GM18861 (cell line): ENCODE results near the gene SPTLC3.
A peak's percentile ranks its signal among the peaks of the same experiment; 100 is the strongest.

Experiments
- ATAC-seq: cut with Tn5 transposase; IDR thresholded peaks from one replicate; pipeline ENCODE4 v1.9.1; 2021; ENCODE audit not compliant: unreplicated experiment

SPTLC3 gene

DNA sequence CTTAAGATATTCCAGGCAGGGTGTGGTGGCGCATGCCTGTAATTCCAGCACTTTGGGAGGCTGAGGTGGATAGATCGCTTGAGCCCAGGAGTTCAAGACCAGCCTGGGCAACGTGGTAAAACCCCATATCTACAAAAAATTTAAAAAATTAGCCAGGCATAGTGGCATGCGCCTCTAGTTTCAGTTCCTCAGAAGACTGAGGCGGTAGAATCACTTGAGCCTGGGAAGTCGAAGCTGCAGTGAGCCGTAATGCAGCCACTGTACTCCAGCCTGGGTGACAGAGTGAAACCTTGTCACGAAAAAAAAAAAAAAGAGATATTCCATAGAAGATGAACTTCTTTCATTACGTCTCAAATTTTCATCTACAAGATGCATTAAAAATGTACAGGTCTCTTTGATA lies 165.6 kb downstream of the SPTLC3 start:
- peak; percentile 90 for ATAC-seq

DNA sequence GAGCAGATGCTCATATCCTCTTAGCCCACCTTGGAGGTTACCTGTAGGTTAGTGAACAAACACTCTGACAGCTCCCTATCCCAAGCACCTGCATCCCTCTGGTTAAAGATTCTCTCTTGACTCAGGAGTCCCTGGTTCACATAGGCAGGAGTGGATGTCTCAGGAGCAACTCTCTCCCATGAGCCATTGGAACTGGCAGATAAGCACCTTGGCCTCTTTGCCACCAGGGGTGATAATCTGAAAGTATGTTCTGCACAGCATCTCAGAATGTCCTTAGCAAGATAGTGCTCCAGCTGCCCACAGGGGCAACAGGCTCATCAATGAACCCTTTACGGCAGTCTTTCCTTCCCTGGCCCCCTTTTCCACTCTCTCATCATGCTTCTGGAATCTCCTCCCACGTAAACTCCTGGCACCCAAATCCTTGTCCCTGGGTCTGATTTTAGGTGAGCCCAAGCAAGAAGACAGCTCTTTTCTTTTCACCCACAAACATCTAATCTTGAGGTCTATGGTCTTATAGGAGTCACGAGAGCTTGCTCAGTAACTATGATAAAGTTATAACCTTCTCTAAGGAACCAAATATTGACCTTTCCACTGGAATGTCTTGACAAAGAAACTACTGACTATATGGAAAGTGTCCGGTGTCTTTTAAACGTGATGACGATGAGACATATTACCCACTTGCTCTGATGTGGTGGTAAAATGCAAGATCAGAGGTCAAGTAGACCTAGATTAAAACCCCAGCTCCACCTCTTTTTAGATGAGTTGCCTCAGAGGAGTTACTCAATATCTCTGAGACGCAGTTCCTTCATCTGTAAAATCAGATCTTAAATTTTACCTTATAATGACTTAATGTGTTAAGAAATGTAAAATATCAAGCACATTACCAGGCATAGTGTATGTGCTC lies 172.5 kb downstream of the SPTLC3 start:
- no peak for ATAC-seq

- no peak for ATAC-seq
Observed at GRCh38 chr20:13183005-13183404, 174.2 kb downstream of the SPTLC3 start.

GRCh38 chr20:13186043-13186774 lies 177.4 kb downstream of the SPTLC3 start:
- ATAC-seq: no peak

DNA sequence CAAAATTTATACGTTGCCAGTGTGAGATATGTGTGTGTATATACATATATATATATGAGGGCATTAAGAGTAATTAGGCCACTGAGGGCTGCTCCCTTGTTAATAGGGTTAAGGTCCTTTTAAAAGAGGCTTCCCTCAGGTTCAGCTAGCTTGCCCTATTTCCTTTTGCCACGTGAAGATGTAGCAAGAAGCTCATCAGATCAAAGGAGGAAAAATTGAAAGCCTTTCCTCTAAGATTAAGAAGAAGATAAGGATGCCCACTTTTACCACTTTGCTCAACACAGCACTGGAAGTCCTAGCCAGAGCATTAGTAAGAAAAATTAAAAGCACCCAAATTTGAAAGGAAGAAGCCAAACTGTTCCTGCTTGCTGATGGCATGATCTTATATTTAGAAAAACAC lies 179.1 kb downstream of the SPTLC3 start:
- ATAC-seq: no peak

- no peak for ATAC-seq
Observed at GRCh38 chr20:13199279-13199678, 190.5 kb downstream of the SPTLC3 start.

DNA sequence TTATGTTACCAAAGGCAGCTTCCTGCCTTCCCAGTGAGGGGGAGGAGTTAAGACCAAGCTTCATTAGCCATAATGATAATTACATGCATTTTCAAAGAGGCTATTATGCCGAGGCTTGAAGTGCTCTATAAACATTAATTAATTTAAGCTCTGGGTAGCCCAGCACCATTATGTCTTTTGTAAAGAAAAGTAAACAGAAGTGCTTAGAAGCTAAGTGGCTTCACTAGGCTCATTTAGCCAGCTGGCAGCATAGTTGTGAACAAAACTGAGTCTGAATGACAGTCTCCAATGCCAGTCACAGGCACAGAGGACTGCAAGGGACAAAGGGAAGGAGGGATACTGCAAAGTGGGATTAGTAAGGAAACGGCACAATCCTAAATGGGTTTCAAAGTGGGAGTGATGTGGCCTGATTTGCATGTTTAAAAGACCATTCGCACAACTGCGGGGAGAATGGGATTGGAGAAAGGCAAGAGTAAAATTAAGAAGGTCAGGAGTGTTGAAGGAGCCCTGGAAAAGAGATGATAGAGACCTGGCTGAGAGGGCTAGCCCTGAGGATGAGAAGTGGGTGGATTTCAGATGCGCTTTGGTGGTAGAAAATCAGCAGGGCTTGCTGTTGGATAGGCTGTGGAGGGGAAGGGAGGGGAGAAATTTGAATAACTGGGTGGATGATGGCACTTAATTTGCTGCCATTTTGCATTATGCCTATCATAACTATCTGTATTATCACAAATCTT lies 192.2 kb downstream of the SPTLC3 start:
- no peak for ATAC-seq

DNA sequence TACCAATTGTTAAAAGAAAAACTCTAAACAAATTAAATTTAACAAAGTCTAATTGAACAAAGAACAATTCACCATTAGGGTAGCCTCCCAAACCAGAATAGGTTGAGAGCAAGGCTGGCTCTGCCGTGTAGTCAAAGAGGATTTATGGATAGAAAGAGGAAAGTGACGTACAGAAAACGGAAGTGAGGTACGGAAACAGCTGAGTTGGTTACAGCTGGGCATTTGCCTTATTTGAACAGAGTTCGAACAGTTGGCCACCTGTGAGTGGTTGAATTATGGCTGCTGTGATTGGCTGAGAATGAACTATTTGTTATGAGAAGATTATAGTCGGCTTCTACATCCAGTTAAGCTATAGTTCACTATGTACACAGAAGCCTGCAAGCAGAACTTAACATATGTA lies 193.8 kb downstream of the SPTLC3 start:
- ATAC-seq: no peak

DNA sequence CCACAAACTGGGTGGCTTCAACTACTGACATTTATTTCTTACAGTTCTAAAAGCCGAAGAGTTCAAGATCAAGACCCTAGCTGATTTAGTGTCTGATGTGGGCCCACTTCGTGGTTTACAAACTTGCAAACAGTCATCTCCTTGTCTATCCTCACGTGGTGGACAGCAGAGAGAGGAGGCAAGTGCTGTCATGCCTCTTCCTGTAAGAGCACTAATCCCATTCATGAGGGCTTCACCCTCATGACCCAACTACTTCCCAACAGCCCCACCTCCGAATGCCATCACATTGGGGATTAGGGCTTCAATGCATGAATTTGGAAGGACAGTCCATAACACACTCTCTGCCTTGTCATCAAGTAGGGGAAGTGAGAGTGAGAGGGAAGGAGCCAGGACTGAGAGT lies 196.7 kb downstream of the SPTLC3 start:
- ATAC-seq: no peak

- ATAC-seq: no peak
Observed at GRCh38 chr20:13205848-13206434, 197.2 kb downstream of the SPTLC3 start.

DNA sequence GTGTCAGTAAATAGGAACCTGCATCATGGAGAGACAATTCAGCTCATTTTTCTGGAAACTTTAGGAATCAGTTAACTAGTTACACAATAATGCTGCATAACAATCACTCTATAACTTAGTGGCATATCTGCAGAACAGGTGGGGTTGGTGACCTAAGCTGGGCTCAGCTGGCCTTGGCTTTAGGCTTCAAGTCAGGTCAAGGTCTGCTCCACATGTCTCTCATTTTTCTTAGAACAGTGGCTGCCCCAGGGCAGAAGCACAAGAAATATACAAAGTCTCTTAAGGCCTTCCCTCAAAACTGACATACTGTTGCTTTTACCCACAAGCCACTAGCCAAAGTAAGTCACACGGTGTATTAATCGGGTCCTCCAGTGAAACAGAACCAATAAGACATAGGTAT lies 198.2 kb downstream of the SPTLC3 start:
- ATAC-seq: no peak

- no peak for ATAC-seq
Observed at GRCh38 chr20:13211956-13212618, 203.3 kb downstream of the SPTLC3 start.

GRCh38 chr20:13212750-13213149 lies 204.0 kb downstream of the SPTLC3 start:
- no peak for ATAC-seq

- ATAC-seq: no peak
Observed at GRCh38 chr20:13213335-13213734, 204.6 kb downstream of the SPTLC3 start.

- no peak for ATAC-seq
Observed at GRCh38 chr20:13216533-13216932, 207.8 kb downstream of the SPTLC3 start.
